Activated T-cell treated with anti-CD3 and anti-CD28 coated beads for 48 hours (primary cell): Measurements from ENCODE around the gene MPP1.

ENCODE experiments used
- DNase-seq: peaks from one replicate; pipeline ENCODE4 v3.0.0-alpha.2; 2020; ENCODE audit warnings: low read depth

MPP1 gene

GRCh38 chrX:154731881-154732280 is 73.4 kb downstream of the MPP1 start:
- DNase-seq = no peak

GRCh38 chrX:154731184-154731583 is 74.1 kb downstream of the MPP1 start:
- no peak for DNase-seq

- DNase-seq = no peak
Measured at GRCh38 chrX:154730253-154730891, 74.9 kb downstream of the MPP1 start.

- no peak for DNase-seq
Measured at GRCh38 chrX:154729439-154729838, 75.8 kb downstream of the MPP1 start.
